CD4-positive, alpha-beta T cell (primary cell): ENCODE measurements around the gene TMEM121B. TPM values are rescaled to one million over a fixed set of nuclear protein-coding genes. Genes with fewer than 3 reads are reported as not detected.

Experiments
- ATAC-seq: fragments of 200-7000 bp; cut with Tn5 transposase; one replicate; pipeline ENCODE4 v1.10.0; 2022; ENCODE audit warnings: mild to moderate bottlenecking; ENCODE audit not compliant: poor library complexity
- CTCF ChIA-PET: fragments of 350-600 bp; sonication (Branson Sonifier 250); formaldehyde crosslinking; loops from one replicate; lab custom pipeline; 2021; ENCODE audit warnings: antibody characterized with exemption, inconsistent platforms; lab: Charles Lee
- POLR2A ChIA-PET: fragments of 350-600 bp; sonication (Branson Sonifier 250); formaldehyde crosslinking; loops from one replicate; lab custom pipeline; 2021; ENCODE audit warnings: antibody characterized with exemption, inconsistent platforms; lab: Charles Lee
- DNase-seq, 14 experiments: peaks; one replicate each; pipeline ENCODE4 v3.0.0-alpha.2; 2013 to 2020; ENCODE audit warnings: mixed read lengths in 2 of 14
- H3K27ac ChIP-seq, 2 donors: one replicate each; pipeline versions ENCODE4 v1.5.1 to v1.7.0; 2013; ENCODE audit warnings: low read length in 2 of 2, low read depth in 1 of 2, mild to moderate bottlenecking in 1 of 2
- H3K27me3 ChIP-seq, 2 experiments: 1 replicate in 1 of 2; 2 replicates in 1 of 2; pipeline versions ENCODE4 v1.6.1 to v1.7.0; 2013; ENCODE audit warnings: low read length in 2 of 2, control low read depth in 1 of 2, mild to moderate bottlenecking in 1 of 2, moderate library complexity in 1 of 2; ENCODE audit not compliant: insufficient read depth in 2 of 2, control insufficient read depth in 1 of 2
- H3K36me3 ChIP-seq: one replicate; pipeline ENCODE4 v1.6.1; 2013; ENCODE audit warnings: low read length, control low read depth; ENCODE audit not compliant: insufficient read depth
- H3K4me1 ChIP-seq: one replicate; pipeline ENCODE4 v1.6.1; 2013; ENCODE audit warnings: low read length, control low read depth; ENCODE audit not compliant: insufficient read depth
- H3K4me3 ChIP-seq: one replicate; pipeline ENCODE4 v1.5.1; 2013; ENCODE audit warnings: mild to moderate bottlenecking, low read length, moderate library complexity
- H3K9me3 ChIP-seq, 2 experiments: 1 replicate in 1 of 2; 2 replicates in 1 of 2; pipeline versions ENCODE4 v1.6.1 to v1.7.0; 2013; ENCODE audit warnings: low read length in 2 of 2, mild to moderate bottlenecking in 2 of 2, control low read depth in 1 of 2, moderate library complexity in 1 of 2; ENCODE audit not compliant: control insufficient read depth in 1 of 2, insufficient read depth in 1 of 2
- H3K27ac Mint-ChIP-seq: one replicate; pipeline ENCODE4 v1.8.0; 2020; ENCODE audit warnings: mixed read lengths
- H3K27me3 Mint-ChIP-seq: one replicate; pipeline ENCODE4 v1.8.0; 2021; ENCODE audit warnings: mixed read lengths
- H3K36me3 Mint-ChIP-seq: one replicate; pipeline ENCODE4 v1.8.0; 2021; ENCODE audit warnings: low read depth, mixed read lengths
- H3K4me1 Mint-ChIP-seq: one replicate; pipeline ENCODE4 v1.8.0; 2021; ENCODE audit warnings: low read depth, mixed read lengths
- H3K4me3 Mint-ChIP-seq: one replicate; pipeline ENCODE4 v1.8.0; 2020; ENCODE audit warnings: mild to moderate bottlenecking, mixed read lengths
- H3K9me3 Mint-ChIP-seq: one replicate; pipeline ENCODE4 v1.8.0; 2020; ENCODE audit warnings: mixed read lengths
- intact Hi-C, 2 experiments: fragments of 100-400 bp; cut with DNase I in 1 of 2; cut with micrococcal nuclease in 1 of 2; formaldehyde crosslinking; loops; one replicate each; pipeline versions ENCODE4 v1.15.1 to v1.9.0; 2023 to 2025; cut with DNase I, micrococcal nuclease
- total RNA-seq, 174 experiments: library from RNA in 2 of 174; stranded (reverse) in 2 of 174; gene quantifications; one replicate each; pipeline ENCODE4 v1.2.3 and lab custom pipeline; 2021 to 2026
- TF ChIP-seq, protein P1 (sequence below): fragments of 200-600 bp; IDR thresholded peaks from one replicate; pipeline ENCODE4 v1.8.0; 2022; ENCODE audit warnings: antibody characterized with exemption, mild to moderate bottlenecking

The TMEM121B gene
- total RNA-seq, 2 experiments from 2014 or later: 0.05 to 0.08 TPM

DNA sequence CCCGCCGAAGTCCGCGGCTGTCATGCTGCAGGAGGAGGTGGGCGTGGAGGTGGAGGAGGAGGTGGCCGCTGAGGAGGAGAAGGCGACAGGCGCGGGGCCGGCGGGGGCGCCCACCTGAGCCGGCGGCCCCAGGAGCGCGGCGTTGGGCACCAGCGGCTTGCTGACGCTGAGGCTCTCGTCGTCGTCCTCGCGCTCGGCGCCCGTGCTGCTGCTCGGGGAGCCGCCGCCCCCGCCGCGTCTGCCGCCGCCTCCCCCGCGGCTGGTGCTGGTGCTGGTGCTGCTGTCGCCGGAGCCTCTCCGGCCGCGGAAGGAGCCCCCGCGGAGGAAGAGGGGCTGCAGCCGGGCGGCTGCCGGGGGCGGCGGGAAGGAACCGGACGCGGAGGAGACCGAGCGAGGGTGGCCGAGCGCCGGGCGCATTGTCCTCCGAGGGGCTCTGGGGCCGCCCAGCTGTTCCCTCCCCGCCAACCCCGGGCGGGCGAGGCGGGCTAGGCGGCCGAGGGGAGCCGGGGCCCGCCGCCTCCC lies 388 bp downstream of the TMEM121B start:
- Mint-ChIP-seq H3K4me1 (peaks cover 41% of the 10 kb centered on the region), H3K9me3 (no peaks in the 10 kb centered on the region), H3K27me3 (peaks cover 22% of the 10 kb centered on the region), H3K36me3 (no peaks in the 10 kb centered on the region), H3K27ac (no peak overlapping the region), H3K4me3 (no peak overlapping the region)
- H3K4me1 ChIP-seq: peaks cover 54% of the 10 kb centered on the region
- peak in 3 of 14 experiments; percentile 25 to 50 (median 48) for DNase-seq
- ChIA-PET CTCF (interaction anchor here (1.0 kb wide), 1 partner anchor 51 kb away, joined by 3 read pairs; no protein-coding TSS in a partner anchor), POLR2A (no interaction called here)
- peaks cover 0 to 6% of the 10 kb centered on the region in 2 experiments for H3K9me3 ChIP-seq
- H3K27ac ChIP-seq: no peak overlapping the region
- H3K4me3 ChIP-seq: no peak overlapping the region
- no peaks in the 10 kb centered on the region for H3K36me3 ChIP-seq
- ATAC-seq: peak; percentile 31
- TF ChIP-seq, protein P1, sequence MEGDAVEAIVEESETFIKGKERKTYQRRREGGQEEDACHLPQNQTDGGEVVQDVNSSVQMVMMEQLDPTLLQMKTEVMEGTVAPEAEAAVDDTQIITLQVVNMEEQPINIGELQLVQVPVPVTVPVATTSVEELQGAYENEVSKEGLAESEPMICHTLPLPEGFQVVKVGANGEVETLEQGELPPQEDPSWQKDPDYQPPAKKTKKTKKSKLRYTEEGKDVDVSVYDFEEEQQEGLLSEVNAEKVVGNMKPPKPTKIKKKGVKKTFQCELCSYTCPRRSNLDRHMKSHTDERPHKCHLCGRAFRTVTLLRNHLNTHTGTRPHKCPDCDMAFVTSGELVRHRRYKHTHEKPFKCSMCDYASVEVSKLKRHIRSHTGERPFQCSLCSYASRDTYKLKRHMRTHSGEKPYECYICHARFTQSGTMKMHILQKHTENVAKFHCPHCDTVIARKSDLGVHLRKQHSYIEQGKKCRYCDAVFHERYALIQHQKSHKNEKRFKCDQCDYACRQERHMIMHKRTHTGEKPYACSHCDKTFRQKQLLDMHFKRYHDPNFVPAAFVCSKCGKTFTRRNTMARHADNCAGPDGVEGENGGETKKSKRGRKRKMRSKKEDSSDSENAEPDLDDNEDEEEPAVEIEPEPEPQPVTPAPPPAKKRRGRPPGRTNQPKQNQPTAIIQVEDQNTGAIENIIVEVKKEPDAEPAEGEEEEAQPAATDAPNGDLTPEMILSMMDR: no peak
- H3K27me3 ChIP-seq: peaks cover 17 to 19% of the 10 kb centered on the region in 2 experiments
- intact Hi-C loops: no loop called here

DNA sequence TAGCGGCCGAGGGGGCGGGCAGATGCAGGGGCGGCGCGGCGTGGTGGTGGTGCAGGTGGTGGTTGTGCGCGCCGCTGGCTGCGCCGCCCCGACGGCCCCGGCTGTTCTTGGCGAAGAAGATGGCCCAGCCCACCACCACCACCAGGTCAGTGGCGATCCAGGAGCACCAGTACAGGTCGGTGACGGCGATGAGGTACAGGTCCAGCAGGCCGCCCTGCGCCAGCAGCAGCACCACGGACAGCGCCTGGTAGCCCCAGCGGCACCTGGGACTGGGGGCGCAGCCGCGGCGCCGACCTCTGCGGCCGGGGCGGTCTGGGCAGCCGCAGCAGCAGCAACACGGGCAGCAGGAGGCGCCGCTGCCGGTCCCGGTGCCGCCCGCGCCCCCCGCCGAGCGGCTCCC lies 879 bp downstream of the TMEM121B start:
- no peak overlapping the region for H3K27ac ChIP-seq
- DNase-seq (peak; percentile 29 to 82 (median 54)), ATAC-seq (peak; percentile 47)
- H3K36me3 ChIP-seq: no peaks in the 10 kb centered on the region
- H3K27me3 ChIP-seq: peaks cover 17 to 19% of the 10 kb centered on the region in 2 experiments
- peaks cover 0 to 6% of the 10 kb centered on the region in 2 experiments for H3K9me3 ChIP-seq
- Mint-ChIP-seq H3K4me3 (peak overlapping the region; percentile 48), H3K27ac (no peak overlapping the region), H3K27me3 (peaks cover 22% of the 10 kb centered on the region), H3K36me3 (no peaks in the 10 kb centered on the region), H3K4me1 (peaks cover 46% of the 10 kb centered on the region), H3K9me3 (no peaks in the 10 kb centered on the region)
- H3K4me3 ChIP-seq: no peak overlapping the region
- TF ChIP-seq, protein P1: no peak
- intact Hi-C loops: no loop called here
- POLR2A ChIA-PET: interaction anchor here (1.3 kb wide), 1 partner anchor 33 kb away, joined by 4 read pairs; no protein-coding TSS in a partner anchor
- CTCF ChIA-PET: no interaction called here
- peaks cover 59% of the 10 kb centered on the region for H3K4me1 ChIP-seq

GRCh38 chr22:17119481-17120202 lies 1.5 kb downstream of the TMEM121B start:
- Mint-ChIP-seq H3K36me3 (no peaks in the 10 kb centered on the region), H3K27me3 (peaks cover 17% of the 10 kb centered on the region), H3K9me3 (no peaks in the 10 kb centered on the region), H3K4me1 (peaks cover 53% of the 10 kb centered on the region), H3K4me3 (peak overlapping the region; percentile 72), H3K27ac (no peak overlapping the region)
- H3K4me1 ChIP-seq: peaks cover 65% of the 10 kb centered on the region
- TF ChIP-seq, protein P1: no peak
- H3K4me3 ChIP-seq: no peak overlapping the region
- POLR2A ChIA-PET: interaction anchor here (1.3 kb wide), 1 partner anchor 32 kb away, joined by 4 read pairs; no protein-coding TSS in a partner anchor
- H3K27me3 ChIP-seq: peaks cover 17 to 19% of the 10 kb centered on the region in 2 experiments
- H3K27ac ChIP-seq: no peak overlapping the region
- CTCF ChIA-PET: no interaction called here
- peaks cover 0 to 6% of the 10 kb centered on the region in 2 experiments for H3K9me3 ChIP-seq
- ATAC-seq (no peak), DNase-seq (peak in 2 of 14 experiments; percentile 45 to 50)
- intact Hi-C loops: loop anchor here (5.0 kb wide), 1 partner anchor 38 kb away; the partner anchor contains the start of gene HDHD5 (in 2 of the 2)
- no peaks in the 10 kb centered on the region for H3K36me3 ChIP-seq
